ENCODE data around the gene RBFOX2.

GRCh38 chr22:35972559-35972958 is 56.1 kb downstream of the RBFOX2 start:
- TF ChIP-seq POLR2A (IDR thresholded peaks at IDR 0.05) (no peak), CTCF (IDR thresholded peaks at IDR 0.05) (no peak)
